CD4-positive, CD25-positive, alpha-beta regulatory T cell (primary cell): Measurements from ENCODE around the gene TTC39A. TPM values are rescaled to one million over a fixed set of nuclear protein-coding genes. Genes with fewer than 3 reads are reported as not detected.

ENCODE experiments used
- ATAC-seq, 2 donors: fragments of 150-1000 bp; cut with Tn5 transposase; one replicate each; pipeline ENCODE4 v1.10.0; 2021; ENCODE audit warnings: low read depth in 2 of 2, moderate number of reproducible peaks in 2 of 2, moderate library complexity in 1 of 2
- DNase-seq, 3 donors: peaks; one replicate each; pipeline versions ENCODE4 v3.0.0 to v3.0.0-alpha.2; 2012 to 2022; ENCODE audit warnings: mixed read lengths in 1 of 3
- H3K27ac ChIP-seq: one replicate; pipeline ENCODE4 v1.7.0; 2013; ENCODE audit warnings: mild to moderate bottlenecking, low read length; ENCODE audit not compliant: insufficient read depth, poor library complexity, severe bottlenecking
- H3K27me3 ChIP-seq: one replicate; pipeline ENCODE4 v1.7.0; 2013; ENCODE audit warnings: low read length; ENCODE audit not compliant: control insufficient read depth, insufficient read depth
- H3K36me3 ChIP-seq: one replicate; pipeline ENCODE4 v1.7.0; 2013; ENCODE audit warnings: mild to moderate bottlenecking, low read length, moderate library complexity; ENCODE audit not compliant: control insufficient read depth, insufficient read depth
- H3K4me1 ChIP-seq: 2 replicates; pipeline ENCODE4 v1.7.0; 2013; ENCODE audit warnings: mild to moderate bottlenecking, low read length; ENCODE audit not compliant: insufficient read depth, control insufficient read depth, poor library complexity, severe bottlenecking
- H3K4me3 ChIP-seq: one replicate; pipeline ENCODE4 v1.7.0; 2013; ENCODE audit warnings: low read depth, mild to moderate bottlenecking, low read length, moderate library complexity
- H3K9me3 ChIP-seq, 2 experiments: 1 replicate in 1 of 2; 2 replicates in 1 of 2; pipeline ENCODE4 v1.7.0; 2013; ENCODE audit warnings: low read length in 2 of 2, mild to moderate bottlenecking in 1 of 2, moderate library complexity in 1 of 2; ENCODE audit not compliant: control insufficient read depth in 2 of 2
- H3K27ac Mint-ChIP-seq, 3 donors: one replicate each; pipeline ENCODE4 v1.8.0; 2020 to 2022; ENCODE audit warnings: mild to moderate bottlenecking in 3 of 3, mixed read lengths in 3 of 3, moderate library complexity in 2 of 3
- H3K27me3 Mint-ChIP-seq: one replicate; pipeline ENCODE4 v1.8.0; 2022; ENCODE audit warnings: mild to moderate bottlenecking, mixed read lengths
- H3K36me3 Mint-ChIP-seq: one replicate; pipeline ENCODE4 v1.8.0; 2020; ENCODE audit warnings: mixed read lengths
- H3K4me1 Mint-ChIP-seq, 4 donors: one replicate each; pipeline ENCODE4 v1.8.0; 2020 to 2022; ENCODE audit warnings: mixed read lengths in 4 of 4, mild to moderate bottlenecking in 1 of 4
- H3K4me3 Mint-ChIP-seq, 4 donors: one replicate each; pipeline ENCODE4 v1.8.0; 2020 to 2022; ENCODE audit warnings: mild to moderate bottlenecking in 4 of 4, mixed read lengths in 4 of 4, moderate library complexity in 3 of 4
- H3K9me3 Mint-ChIP-seq, 7 donors: one replicate each; pipeline ENCODE4 v1.8.0; 2020 to 2022; ENCODE audit warnings: mixed read lengths in 7 of 7, mild to moderate bottlenecking in 3 of 7, moderate library complexity in 2 of 7
- polyA plus RNA-seq, 4 donors: library from polyadenylated mRNA; unstranded; fragments of 300-500 nt; fragmentation: Illumina TruSeq; gene quantifications; one replicate each; pipeline ENCODE4 v1.2.3, GENCODE V29; 2021
- total RNA-seq: library from RNA; stranded (reverse); gene quantifications from one replicate; pipeline ENCODE4 v1.2.3, GENCODE V29; 2022

The TTC39A gene
- total and polyA plus RNA-seq, 5 donors from 2014 or later: 0.09 TPM; not detected in 4

GRCh38 chr1:51293898-51294515, 36.4 kb downstream of the TTC39A start:
- no peak for ATAC-seq
- H3K36me3 Mint-ChIP-seq: peaks cover 2% of the 10 kb centered on the region
- H3K4me1 Mint-ChIP-seq: peaks cover 0 to 26% (median 10%) of the 10 kb centered on the region in 4 donors
- Histone ChIP-seq H3K4me1 (peaks cover 11% of the 10 kb centered on the region), H3K36me3 (no peaks in the 10 kb centered on the region), H3K9me3 (no peaks in the 10 kb centered on the region), H3K4me3 (no peak overlapping the region), H3K27me3 (no peaks in the 10 kb centered on the region), H3K27ac (no peak overlapping the region)
- no peak overlapping the region for H3K4me3 Mint-ChIP-seq
- no peak for DNase-seq
- no peaks in the 10 kb centered on the region for H3K27me3 Mint-ChIP-seq
- no peaks in the 10 kb centered on the region for H3K9me3 Mint-ChIP-seq
- no peak overlapping the region for H3K27ac Mint-ChIP-seq

GRCh38 chr1:51290489-51290847, 39.9 kb downstream of the TTC39A start:
- H3K9me3 ChIP-seq: no peaks in the 10 kb centered on the region
- no peak overlapping the region for H3K4me3 Mint-ChIP-seq
- H3K27me3 Mint-ChIP-seq: no peaks in the 10 kb centered on the region
- H3K27ac ChIP-seq: no peak overlapping the region
- H3K4me1 ChIP-seq: no peaks in the 10 kb centered on the region
- H3K9me3 Mint-ChIP-seq: no peaks in the 10 kb centered on the region
- H3K27ac Mint-ChIP-seq: no peak overlapping the region
- DNase-seq (no peak), ATAC-seq (no peak)
- H3K27me3 ChIP-seq: no peaks in the 10 kb centered on the region
- H3K36me3 ChIP-seq: no peaks in the 10 kb centered on the region
- H3K36me3 Mint-ChIP-seq: peaks cover 3% of the 10 kb centered on the region
- H3K4me1 Mint-ChIP-seq: no peaks in the 10 kb centered on the region
- H3K4me3 ChIP-seq: no peak overlapping the region

GRCh38 chr1:51289676-51290488, 40.5 kb downstream of the TTC39A start:
- no peaks in the 10 kb centered on the region for H3K4me1 ChIP-seq

DNA sequence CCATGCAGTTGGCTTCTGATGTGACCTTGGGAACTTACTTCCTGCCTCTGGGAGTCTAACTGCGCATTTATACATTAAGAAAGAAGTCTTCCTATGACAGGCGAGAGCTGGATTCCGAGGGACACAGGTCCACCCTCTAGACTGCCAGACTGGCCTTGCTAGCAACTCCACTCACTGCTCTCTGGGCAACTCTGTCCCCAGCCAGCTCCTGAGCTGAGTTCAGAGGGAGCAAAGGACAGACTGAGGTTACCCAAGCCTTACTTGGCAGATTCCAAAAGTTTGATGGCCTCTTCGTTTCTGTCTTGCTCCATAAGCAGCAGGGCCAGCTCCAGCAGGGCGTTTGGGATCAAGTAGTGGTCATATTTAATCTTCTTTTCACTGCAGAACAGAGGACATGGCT, 41.8 kb downstream of the TTC39A start:
- Mint-ChIP-seq H3K4me1 (no peaks in the 10 kb centered on the region), H3K36me3 (peaks cover 6% of the 10 kb centered on the region), H3K27me3 (no peaks in the 10 kb centered on the region), H3K4me3 (no peak overlapping the region), H3K27ac (no peak overlapping the region), H3K9me3 (no peaks in the 10 kb centered on the region)
- Histone ChIP-seq H3K4me1 (no peaks in the 10 kb centered on the region), H3K9me3 (no peaks in the 10 kb centered on the region), H3K36me3 (no peaks in the 10 kb centered on the region), H3K27me3 (no peaks in the 10 kb centered on the region), H3K27ac (no peak overlapping the region), H3K4me3 (no peak overlapping the region)
- no peak for ATAC-seq
- DNase-seq: no peak

More at GRCh38 chr1:51289676-51290488, 40.5 kb downstream of the TTC39A start:
- Histone ChIP-seq H3K27ac (no peak overlapping the region), H3K27me3 (no peaks in the 10 kb centered on the region), H3K4me3 (no peak overlapping the region), H3K36me3 (no peaks in the 10 kb centered on the region), H3K9me3 (no peaks in the 10 kb centered on the region)
- H3K4me3 Mint-ChIP-seq: peak overlapping the region in 1 of 4 donors; percentile 17
- H3K4me1 Mint-ChIP-seq: no peaks in the 10 kb centered on the region
- no peak for ATAC-seq
- no peaks in the 10 kb centered on the region for H3K9me3 Mint-ChIP-seq
- peak overlapping the region in 1 of 3 donors; percentile 7 for H3K27ac Mint-ChIP-seq
- no peaks in the 10 kb centered on the region for H3K27me3 Mint-ChIP-seq
- DNase-seq: no peak
- peaks cover 6% of the 10 kb centered on the region for H3K36me3 Mint-ChIP-seq

GRCh38 chr1:51287966-51288365, 42.4 kb downstream of the TTC39A start:
- H3K9me3 ChIP-seq: no peaks in the 10 kb centered on the region
- no peak overlapping the region for H3K4me3 ChIP-seq
- no peaks in the 10 kb centered on the region for H3K27me3 Mint-ChIP-seq
- ATAC-seq: no peak
- H3K36me3 Mint-ChIP-seq: peaks cover 6% of the 10 kb centered on the region
- no peaks in the 10 kb centered on the region for H3K9me3 Mint-ChIP-seq
- H3K27ac Mint-ChIP-seq: no peak overlapping the region
- H3K4me1 ChIP-seq: no peaks in the 10 kb centered on the region
- no peaks in the 10 kb centered on the region for H3K27me3 ChIP-seq
- H3K4me3 Mint-ChIP-seq: no peak overlapping the region
- DNase-seq: no peak
- H3K4me1 Mint-ChIP-seq: no peaks in the 10 kb centered on the region
- no peak overlapping the region for H3K27ac ChIP-seq
- no peaks in the 10 kb centered on the region for H3K36me3 ChIP-seq

GRCh38 chr1:51285055-51285454, 45.3 kb downstream of the TTC39A start:
- H3K9me3 ChIP-seq: no peaks in the 10 kb centered on the region
- Mint-ChIP-seq H3K27me3 (no peaks in the 10 kb centered on the region), H3K4me3 (no peak overlapping the region), H3K36me3 (peaks cover 6% of the 10 kb centered on the region), H3K9me3 (no peaks in the 10 kb centered on the region), H3K27ac (no peak overlapping the region), H3K4me1 (no peaks in the 10 kb centered on the region)
- H3K4me3 ChIP-seq: no peak overlapping the region
- H3K4me1 ChIP-seq: no peaks in the 10 kb centered on the region
- H3K36me3 ChIP-seq: no peaks in the 10 kb centered on the region
- H3K27me3 ChIP-seq: no peaks in the 10 kb centered on the region
- no peak overlapping the region for H3K27ac ChIP-seq
- DNase-seq (peak in 1 of 3 donors; percentile 48), ATAC-seq (no peak)

DNA sequence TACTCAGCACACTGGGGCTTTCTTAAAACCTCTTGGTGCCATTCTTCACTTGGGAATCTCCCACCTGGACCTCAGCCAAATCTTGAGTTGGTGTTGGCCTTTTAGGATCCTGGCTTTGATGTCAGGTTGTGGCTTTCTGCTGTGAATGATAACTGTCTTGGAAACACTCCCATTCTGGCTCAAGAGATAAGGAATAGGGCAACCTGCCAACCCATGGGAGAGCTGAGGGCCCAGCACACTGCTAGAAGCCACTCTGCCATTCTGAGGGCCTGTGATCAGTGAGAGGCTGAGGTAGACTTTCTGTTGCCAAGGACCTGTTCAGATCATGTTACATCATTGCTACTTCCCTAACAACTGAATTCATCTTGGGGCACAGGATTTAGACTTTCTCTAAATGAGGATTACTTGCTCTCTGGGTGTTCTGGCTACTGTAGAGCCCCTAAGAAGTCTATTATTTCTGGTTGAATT, 45.8 kb downstream of the TTC39A start:
- Histone ChIP-seq H3K4me1 (no peaks in the 10 kb centered on the region), H3K27ac (no peak overlapping the region), H3K27me3 (no peaks in the 10 kb centered on the region), H3K9me3 (no peaks in the 10 kb centered on the region), H3K4me3 (no peak overlapping the region), H3K36me3 (no peaks in the 10 kb centered on the region)
- DNase-seq (no peak), ATAC-seq (no peak)
- Mint-ChIP-seq H3K27ac (no peak overlapping the region), H3K9me3 (no peaks in the 10 kb centered on the region), H3K4me3 (no peak overlapping the region), H3K4me1 (no peaks in the 10 kb centered on the region), H3K27me3 (no peaks in the 10 kb centered on the region), H3K36me3 (peaks cover 6% of the 10 kb centered on the region)

DNA sequence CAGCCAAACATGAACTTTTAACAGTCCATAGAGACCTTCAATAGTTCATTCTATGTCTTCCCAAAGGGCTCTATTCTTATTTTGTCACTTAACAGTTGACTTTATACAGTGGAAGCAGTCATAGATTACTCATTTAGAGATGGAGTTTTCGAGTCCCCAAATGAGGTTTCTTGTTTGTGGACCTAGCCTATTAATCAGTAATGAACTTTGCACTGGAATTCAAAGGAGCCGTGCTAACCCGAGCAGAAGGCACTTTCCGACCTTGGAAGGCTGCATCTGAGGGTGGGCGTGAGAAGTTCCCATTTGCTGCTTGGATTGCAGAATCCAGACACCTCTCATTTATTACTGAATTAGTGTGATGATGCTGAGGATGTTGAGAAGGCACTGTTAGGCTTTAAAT, 46.4 kb downstream of the TTC39A start:
- no peaks in the 10 kb centered on the region for H3K27me3 Mint-ChIP-seq
- no peak for DNase-seq
- H3K36me3 Mint-ChIP-seq: peaks cover 4% of the 10 kb centered on the region
- no peaks in the 10 kb centered on the region for H3K4me1 ChIP-seq
- H3K4me3 Mint-ChIP-seq: no peak overlapping the region
- ATAC-seq: no peak
- H3K9me3 Mint-ChIP-seq: no peaks in the 10 kb centered on the region
- H3K27ac ChIP-seq: no peak overlapping the region
- H3K9me3 ChIP-seq: no peaks in the 10 kb centered on the region
- H3K4me1 Mint-ChIP-seq: no peaks in the 10 kb centered on the region
- no peaks in the 10 kb centered on the region for H3K36me3 ChIP-seq
- no peak overlapping the region for H3K27ac Mint-ChIP-seq
- H3K27me3 ChIP-seq: no peaks in the 10 kb centered on the region
- H3K4me3 ChIP-seq: no peak overlapping the region
